Measurements from ENCODE around the gene ZNF581.

DNA sequence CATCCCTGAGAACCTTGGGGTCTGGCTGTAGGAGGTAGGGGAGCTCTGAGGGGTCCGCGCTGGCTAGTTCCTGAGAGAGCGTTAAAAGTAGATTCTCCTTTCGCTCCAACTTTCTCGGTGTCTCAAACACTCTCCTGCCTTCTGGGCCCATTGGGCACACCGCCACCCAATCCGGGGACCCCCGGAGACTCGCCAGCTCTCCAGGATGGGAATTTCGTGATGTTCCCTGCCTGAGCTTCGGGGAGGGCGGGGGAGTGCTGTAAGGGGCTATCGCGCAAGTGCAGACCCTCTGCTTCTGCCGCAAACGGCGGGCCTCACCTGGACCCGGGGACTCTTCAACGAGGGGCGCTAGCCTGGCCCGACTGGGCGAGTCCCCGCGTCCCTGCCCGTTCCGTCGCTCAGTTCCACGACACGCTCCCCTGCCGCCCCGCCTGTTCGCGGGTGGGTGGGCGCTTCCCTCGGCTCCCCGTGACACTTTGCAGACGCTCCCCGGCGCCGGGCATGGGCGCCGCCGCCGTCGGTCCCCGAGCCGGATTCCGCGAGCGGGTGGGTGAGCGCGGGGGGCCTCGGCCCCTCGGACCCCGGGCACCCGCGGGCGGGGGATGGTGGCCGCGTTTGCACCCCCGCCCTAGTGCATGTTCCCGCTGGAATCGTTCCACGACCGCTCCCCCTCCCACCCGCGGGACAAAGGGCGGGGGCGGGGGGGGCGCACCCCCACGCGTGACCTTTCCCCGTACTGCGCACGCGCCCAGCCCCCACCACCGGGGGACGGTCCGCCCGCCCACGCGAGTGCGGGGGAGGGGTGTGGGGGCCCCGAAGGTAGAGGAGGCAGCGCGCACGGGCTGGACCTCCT is 4.5 kb downstream of the ZNF581 start, which contains the start of gene CCDC106:
- TF ChIP-seq, protein P1, sequence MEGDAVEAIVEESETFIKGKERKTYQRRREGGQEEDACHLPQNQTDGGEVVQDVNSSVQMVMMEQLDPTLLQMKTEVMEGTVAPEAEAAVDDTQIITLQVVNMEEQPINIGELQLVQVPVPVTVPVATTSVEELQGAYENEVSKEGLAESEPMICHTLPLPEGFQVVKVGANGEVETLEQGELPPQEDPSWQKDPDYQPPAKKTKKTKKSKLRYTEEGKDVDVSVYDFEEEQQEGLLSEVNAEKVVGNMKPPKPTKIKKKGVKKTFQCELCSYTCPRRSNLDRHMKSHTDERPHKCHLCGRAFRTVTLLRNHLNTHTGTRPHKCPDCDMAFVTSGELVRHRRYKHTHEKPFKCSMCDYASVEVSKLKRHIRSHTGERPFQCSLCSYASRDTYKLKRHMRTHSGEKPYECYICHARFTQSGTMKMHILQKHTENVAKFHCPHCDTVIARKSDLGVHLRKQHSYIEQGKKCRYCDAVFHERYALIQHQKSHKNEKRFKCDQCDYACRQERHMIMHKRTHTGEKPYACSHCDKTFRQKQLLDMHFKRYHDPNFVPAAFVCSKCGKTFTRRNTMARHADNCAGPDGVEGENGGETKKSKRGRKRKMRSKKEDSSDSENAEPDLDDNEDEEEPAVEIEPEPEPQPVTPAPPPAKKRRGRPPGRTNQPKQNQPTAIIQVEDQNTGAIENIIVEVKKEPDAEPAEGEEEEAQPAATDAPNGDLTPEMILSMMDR (conservative IDR thresholded peaks at IDR 0.05; ENCODE audit: low read depth, low read length) = no peak
- TF ChIP-seq EZH2 (IDR thresholded peaks at IDR 0.05; ENCODE audit: borderline replicate concordance, low read depth, low read length, poor library complexity, severe bottlenecking) = no peak
